AG09319 (cell line): ENCODE data around the gene HIBADH.
"Not testable (repeated sequence)": the region's sequence is repeated elsewhere in the genome, so short reads cannot be mapped to it uniquely, and the experiment has no call there.

Experiments
- DNase-seq: peaks from one replicate; pipeline ENCODE4 v3.0.0-alpha.2; 2010; ENCODE audit warnings: low read depth; ENCODE audit errors: extremely low read depth
- TF ChIP-seq, protein P1 (sequence below): IDR thresholded peaks from 2 replicates; pipeline ENCODE4 v1.5.1; 2011; ENCODE audit warnings: low read depth, mild to moderate bottlenecking, inconsistent platforms, low read length, moderate library complexity

The HIBADH gene

DNA sequence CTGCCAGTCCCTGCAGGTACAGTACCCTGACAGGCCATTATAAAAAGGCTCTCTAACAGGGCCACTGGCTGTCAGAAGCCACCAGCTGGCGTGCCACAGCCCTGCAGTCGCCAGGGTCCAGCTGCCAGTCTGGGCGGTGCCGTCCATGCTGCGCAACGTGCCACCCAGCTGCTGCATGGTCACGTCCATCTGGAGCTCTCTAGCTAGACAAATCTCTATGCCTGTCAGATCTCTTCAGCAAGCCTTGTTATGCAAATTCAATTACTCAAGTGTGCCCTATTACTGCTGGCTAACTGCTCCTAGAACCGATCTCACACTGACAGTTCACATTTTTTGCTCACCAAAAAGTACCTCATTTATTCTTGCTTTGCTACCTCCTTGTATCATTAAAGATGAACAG is 75.9 kb downstream of the HIBADH start:
- DNase-seq = no peak
- TF ChIP-seq, protein P1, sequence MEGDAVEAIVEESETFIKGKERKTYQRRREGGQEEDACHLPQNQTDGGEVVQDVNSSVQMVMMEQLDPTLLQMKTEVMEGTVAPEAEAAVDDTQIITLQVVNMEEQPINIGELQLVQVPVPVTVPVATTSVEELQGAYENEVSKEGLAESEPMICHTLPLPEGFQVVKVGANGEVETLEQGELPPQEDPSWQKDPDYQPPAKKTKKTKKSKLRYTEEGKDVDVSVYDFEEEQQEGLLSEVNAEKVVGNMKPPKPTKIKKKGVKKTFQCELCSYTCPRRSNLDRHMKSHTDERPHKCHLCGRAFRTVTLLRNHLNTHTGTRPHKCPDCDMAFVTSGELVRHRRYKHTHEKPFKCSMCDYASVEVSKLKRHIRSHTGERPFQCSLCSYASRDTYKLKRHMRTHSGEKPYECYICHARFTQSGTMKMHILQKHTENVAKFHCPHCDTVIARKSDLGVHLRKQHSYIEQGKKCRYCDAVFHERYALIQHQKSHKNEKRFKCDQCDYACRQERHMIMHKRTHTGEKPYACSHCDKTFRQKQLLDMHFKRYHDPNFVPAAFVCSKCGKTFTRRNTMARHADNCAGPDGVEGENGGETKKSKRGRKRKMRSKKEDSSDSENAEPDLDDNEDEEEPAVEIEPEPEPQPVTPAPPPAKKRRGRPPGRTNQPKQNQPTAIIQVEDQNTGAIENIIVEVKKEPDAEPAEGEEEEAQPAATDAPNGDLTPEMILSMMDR = no peak

DNA sequence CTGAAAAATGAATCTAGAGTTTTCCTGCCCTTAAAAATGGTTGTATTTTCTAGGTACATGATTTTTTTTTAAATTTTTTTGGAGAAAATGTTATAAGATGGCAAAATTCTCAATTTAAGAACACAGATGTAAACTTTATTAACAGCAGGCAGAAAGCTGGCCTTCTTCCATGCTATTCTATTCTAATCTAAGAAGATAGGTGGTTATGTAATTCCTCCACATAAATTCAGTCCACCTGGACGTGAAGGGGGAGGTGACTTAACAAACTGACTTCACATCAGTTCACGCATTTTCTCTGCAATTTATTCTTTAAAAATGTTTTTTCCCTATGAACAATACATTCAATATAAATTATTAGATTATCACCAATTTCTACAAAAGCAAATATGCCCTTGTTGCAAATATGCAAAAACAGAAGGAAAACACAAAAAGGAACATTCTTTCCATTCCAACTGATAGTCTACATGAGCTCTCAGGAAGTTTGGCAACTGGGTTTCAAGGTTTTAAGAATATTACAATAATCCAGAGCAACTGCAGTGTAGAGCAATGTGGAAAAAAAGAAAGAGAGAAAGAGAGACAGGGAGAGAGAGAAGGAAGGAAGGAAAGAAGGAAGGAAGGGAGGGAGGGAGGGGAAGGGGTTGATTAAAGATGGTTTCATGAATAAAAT is 76.8 kb downstream of the HIBADH start:
- TF ChIP-seq, protein P1 = no peak
- DNase-seq = no peak

DNA sequence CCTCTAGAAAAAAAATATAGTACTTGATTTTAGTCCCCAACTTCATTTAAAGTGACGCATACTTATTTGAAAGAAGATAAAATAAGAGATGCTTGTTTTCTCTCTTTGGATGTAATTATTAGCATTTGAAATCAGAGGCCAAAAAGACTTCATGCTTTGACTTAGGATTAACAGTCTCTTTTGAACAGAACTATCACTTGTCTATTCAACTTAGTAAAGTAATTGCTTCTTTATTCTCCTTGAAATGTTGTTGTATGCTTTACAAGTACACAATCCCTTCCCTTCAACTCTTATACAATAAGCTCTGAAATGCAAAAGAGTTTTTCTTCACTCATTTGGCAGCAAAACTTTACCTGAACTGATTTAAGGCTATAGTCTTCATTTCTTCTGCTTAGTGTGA is 80.8 kb downstream of the HIBADH start:
- no peak for DNase-seq
- TF ChIP-seq, protein P1 = no peak

DNA sequence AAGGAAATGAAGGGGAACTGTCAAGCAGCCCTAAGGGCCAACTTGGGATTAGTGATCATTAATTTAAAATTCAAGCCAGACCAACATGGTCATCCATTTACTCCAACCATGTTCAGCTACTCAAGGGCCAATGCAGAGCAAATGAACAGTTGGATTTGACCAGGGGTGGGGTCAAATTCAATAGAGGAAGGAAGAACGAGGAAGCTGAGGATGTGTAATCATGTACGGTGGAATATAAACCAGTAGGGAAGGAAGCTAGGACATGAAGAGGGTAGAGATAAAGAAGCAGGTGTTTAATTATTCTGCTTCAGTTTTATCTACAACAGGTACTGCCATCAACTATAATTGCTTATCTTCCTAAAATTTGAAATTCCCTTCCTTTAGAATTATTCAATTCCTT is 81.6 kb downstream of the HIBADH start:
- DNase-seq = no peak
- TF ChIP-seq, protein P1 = no peak

DNA sequence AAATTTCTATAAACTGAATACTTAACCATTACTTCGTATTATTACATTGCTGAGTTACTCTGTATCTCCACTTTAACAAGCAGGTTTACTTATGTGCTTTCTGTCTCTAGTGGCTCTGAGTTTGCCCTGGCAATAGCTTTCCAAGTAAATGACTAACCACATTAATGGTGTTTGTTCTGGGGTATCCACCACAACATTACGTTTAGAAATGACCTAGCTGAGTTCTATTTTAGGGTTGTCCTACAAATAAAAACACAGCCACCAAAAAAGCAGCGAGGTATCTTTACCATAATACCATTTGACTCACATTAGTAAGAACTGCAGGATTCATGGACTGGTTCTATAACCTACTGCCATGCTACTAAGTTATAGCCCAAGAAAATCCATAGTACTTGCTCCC is 83.1 kb downstream of the HIBADH start:
- DNase-seq = no peak
- TF ChIP-seq, protein P1 = no peak

DNA sequence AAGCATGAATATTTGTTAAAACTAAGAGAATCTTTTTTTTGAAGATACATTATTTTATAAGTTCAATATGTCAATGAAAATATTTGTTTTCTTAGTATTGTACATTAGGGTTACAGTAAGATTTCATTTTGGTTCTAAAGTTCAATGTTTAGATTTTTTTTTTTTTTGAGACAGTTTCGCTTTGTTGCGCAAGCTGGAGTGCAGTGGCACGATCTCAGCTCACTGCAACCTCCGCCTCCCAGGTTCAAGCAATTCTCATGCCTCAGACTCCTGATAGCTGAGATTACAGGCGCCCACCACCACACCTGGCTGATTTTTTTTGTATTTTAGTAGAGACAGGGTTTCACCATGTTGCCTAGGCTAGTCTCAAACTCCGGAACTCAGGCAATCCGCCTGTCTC is 84.5 kb downstream of the HIBADH start:
- not testable (repeated sequence) for DNase-seq

DNA sequence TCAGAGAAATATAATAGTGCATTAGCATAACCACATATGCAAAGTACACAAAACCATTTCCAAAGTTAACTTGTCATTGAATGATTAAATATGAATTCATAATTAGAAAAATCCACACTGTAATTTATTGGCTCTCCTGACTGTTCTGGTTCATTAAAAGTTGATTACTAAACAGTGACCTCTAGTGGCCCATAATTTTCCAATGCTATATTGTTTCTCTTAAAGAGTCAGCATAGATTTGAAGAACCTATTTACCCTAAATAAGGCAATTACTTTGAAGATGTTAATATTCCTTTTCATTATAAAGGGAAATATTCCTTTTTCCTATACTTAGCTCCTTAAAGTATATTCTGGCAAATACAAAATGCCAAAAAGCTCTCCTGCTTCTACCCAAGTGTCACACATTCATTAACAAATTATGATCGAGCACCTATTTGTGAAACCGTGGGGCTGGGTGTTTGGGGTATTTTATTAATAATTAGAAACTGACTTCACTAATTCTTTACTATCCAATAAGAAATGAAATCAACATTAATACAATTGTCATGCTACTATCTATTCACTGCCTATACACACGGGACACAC is 86.2 kb downstream of the HIBADH start:
- DNase-seq = no peak
- TF ChIP-seq, protein P1 = peak; percentile 37

DNA sequence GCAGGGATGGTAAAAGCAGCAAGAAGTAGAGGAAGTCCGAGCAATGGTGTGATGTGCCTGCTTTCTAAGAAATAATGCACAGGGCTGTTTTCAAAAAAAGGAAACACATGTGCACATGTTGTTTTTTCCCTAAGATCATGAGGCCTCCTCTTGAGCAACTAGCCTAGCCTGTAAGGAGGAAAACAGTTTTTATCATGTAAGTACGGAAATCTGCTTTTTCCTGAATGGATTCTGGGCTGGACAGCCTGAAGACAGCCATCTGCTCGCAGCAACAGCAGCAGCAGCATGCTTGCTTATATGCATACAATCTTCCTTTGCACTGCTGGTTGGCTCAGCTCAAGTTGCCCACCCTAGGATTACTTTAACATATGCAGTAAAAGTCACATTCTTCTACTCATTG is 87.1 kb downstream of the HIBADH start:
- TF ChIP-seq, protein P1 = no peak
- no peak for DNase-seq
